ENCODE results near the gene EIF4G1. TPM values are rescaled to one million over a fixed set of nuclear protein-coding genes. Genes with fewer than 3 reads are reported as not detected.

The EIF4G1 gene
- total RNA-seq, 1 donor from 2014 or later = 192 TPM

GRCh38 chr3:184332370-184333090 lies 18.1 kb downstream of the EIF4G1 start:
- Histone ChIP-seq H3K27me3 (no peaks in the 10 kb centered on the region), H3K27ac (peak overlapping the region; percentile 74 to 97), H3K4me1 (no peaks in the 10 kb centered on the region), H3K4me3 (no peak overlapping the region), H3K36me3 (peaks cover 70 to 77% of the 10 kb centered on the region in 2 donors), H3K9me3 (no peaks in the 10 kb centered on the region)
- intact Hi-C loops (cut with DNase I) = loop anchor here (10.0 kb wide), 1 partner anchor 698 kb away; the partner anchor contains the start of gene KLHL24
- TF ChIP-seq, protein P1, sequence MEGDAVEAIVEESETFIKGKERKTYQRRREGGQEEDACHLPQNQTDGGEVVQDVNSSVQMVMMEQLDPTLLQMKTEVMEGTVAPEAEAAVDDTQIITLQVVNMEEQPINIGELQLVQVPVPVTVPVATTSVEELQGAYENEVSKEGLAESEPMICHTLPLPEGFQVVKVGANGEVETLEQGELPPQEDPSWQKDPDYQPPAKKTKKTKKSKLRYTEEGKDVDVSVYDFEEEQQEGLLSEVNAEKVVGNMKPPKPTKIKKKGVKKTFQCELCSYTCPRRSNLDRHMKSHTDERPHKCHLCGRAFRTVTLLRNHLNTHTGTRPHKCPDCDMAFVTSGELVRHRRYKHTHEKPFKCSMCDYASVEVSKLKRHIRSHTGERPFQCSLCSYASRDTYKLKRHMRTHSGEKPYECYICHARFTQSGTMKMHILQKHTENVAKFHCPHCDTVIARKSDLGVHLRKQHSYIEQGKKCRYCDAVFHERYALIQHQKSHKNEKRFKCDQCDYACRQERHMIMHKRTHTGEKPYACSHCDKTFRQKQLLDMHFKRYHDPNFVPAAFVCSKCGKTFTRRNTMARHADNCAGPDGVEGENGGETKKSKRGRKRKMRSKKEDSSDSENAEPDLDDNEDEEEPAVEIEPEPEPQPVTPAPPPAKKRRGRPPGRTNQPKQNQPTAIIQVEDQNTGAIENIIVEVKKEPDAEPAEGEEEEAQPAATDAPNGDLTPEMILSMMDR (IDR thresholded peaks at IDR 0.05) = no peak
- DNase-seq (ENCODE audit: low spot score in 2 of 2) = no peak

DNA sequence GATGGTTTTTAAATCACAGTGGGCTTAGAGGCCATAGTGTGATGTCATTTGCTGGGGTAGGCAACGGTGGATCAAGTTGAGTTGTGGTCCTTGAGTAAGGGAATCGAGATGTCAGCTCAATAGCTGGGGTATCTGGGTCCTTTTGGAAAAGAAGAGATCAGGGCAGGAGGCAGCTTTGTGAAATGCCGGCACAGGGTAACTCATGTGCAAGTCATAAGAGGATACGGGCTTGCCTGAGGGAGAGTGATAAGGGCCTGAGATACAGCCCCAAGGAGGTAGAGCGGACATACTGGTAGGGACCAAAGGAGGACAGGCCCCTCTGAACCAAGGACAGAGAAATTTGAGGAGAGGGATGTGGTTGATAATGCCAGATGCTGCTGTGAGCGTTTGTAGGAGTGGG lies 18.8 kb downstream of the EIF4G1 start:
- H3K27ac ChIP-seq = peak overlapping the region; percentile 74 to 97
- H3K36me3 ChIP-seq = peaks cover 64 to 70% of the 10 kb centered on the region in 2 donors
- intact Hi-C loops (cut with DNase I) = loop anchor here (10.0 kb wide), 1 partner anchor 698 kb away; the partner anchor contains the start of gene KLHL24
- DNase-seq (ENCODE audit: low spot score in 2 of 2) = no peak
- no peaks in the 10 kb centered on the region for H3K9me3 ChIP-seq
- TF ChIP-seq, protein P1 (IDR thresholded peaks at IDR 0.05) = no peak
- no peaks in the 10 kb centered on the region for H3K27me3 ChIP-seq
- H3K4me3 ChIP-seq = no peak overlapping the region
- peaks cover 0 to 5% of the 10 kb centered on the region in 2 donors for H3K4me1 ChIP-seq

GRCh38 chr3:184333700-184334099 lies 19.3 kb downstream of the EIF4G1 start:
- no peak overlapping the region for H3K4me3 ChIP-seq
- no peaks in the 10 kb centered on the region for H3K27me3 ChIP-seq
- H3K4me1 ChIP-seq = peaks cover 0 to 5% of the 10 kb centered on the region in 2 donors
- H3K9me3 ChIP-seq = no peaks in the 10 kb centered on the region
- TF ChIP-seq, protein P1 (IDR thresholded peaks at IDR 0.05) = no peak
- H3K36me3 ChIP-seq = peaks cover 59 to 65% of the 10 kb centered on the region in 2 donors
- intact Hi-C loops (cut with DNase I) = loop anchor here (2.0 to 10.0 kb wide), 2 partner anchors 35 to 699 kb away; partner anchors contain the start of genes KLHL24 and PSMD2
- H3K27ac ChIP-seq = peak overlapping the region; percentile 17 to 97
- no peak for DNase-seq (ENCODE audit: low spot score in 2 of 2)

GRCh38 chr3:184334470-184335158 lies 20.2 kb downstream of the EIF4G1 start:
- Histone ChIP-seq H3K4me3 (no peak overlapping the region), H3K9me3 (no peaks in the 10 kb centered on the region), H3K27ac (peak overlapping the region; percentile 97 to 99), H3K36me3 (peaks cover 50 to 56% of the 10 kb centered on the region in 2 donors), H3K4me1 (peaks cover 6 to 13% of the 10 kb centered on the region in 2 donors), H3K27me3 (no peaks in the 10 kb centered on the region)
- DNase-seq (ENCODE audit: low spot score in 2 of 2) = no peak
- TF ChIP-seq, protein P1 (IDR thresholded peaks at IDR 0.05) = no peak
- intact Hi-C loops (cut with DNase I) = loop anchor here (1.0 to 10.0 kb wide), 5 partner anchors 14 to 700 kb away; partner anchors contain the start of genes ABCF3, CLCN2, KLHL24 and POLR2H

- intact Hi-C loops (cut with DNase I) = loop anchor here (1.0 to 10.0 kb wide), 5 partner anchors 15 to 700 kb away; partner anchors contain the start of genes ABCF3, CLCN2, KLHL24 and POLR2H
- H3K4me3 ChIP-seq = peak overlapping the region; percentile 88 to 96
- H3K36me3 ChIP-seq = peaks cover 43 to 49% of the 10 kb centered on the region in 2 donors
- DNase-seq (ENCODE audit: low spot score in 2 of 2) = no peak
- H3K27me3 ChIP-seq = no peaks in the 10 kb centered on the region
- peaks cover 7 to 16% of the 10 kb centered on the region in 2 donors for H3K4me1 ChIP-seq
- no peaks in the 10 kb centered on the region for H3K9me3 ChIP-seq
- H3K27ac ChIP-seq = peak overlapping the region; percentile 97 to 99
- TF ChIP-seq, protein P1 (IDR thresholded peaks at IDR 0.05) = no peak
These were observed 20.9 kb downstream of the EIF4G1 start for GRCh38 chr3:184335291-184335660.
